ENCODE results near the gene COX6B2.

GRCh38 chr19:55368106-55368505, 13.6 kb upstream of the COX6B2 start:
- TF ChIP-seq CTCF (IDR thresholded peaks at IDR 0.05) (no peak), POLR2AphosphoS5 (IDR thresholded peaks at IDR 0.05) (no peak), EP300 (IDR thresholded peaks at IDR 0.05; ENCODE audit: low read depth) (no peak)
